Dedifferentiated amniotic fluid mesenchymal stem cell (primary cell): ENCODE results near the gene GNG12.

Experiments used
- DNase-seq: peaks from one replicate; pipeline ENCODE4 v3.0.0-alpha.2; 2016; ENCODE audit errors: extremely low spot score

GNG12 gene

GRCh38 chr1:67754526-67754920 is 78.7 kb downstream of the GNG12 start:
- no peak for DNase-seq

GRCh38 chr1:67753776-67754525 is 79.3 kb downstream of the GNG12 start:
- DNase-seq, result no peak

- DNase-seq, result no peak
These were observed 81.0 kb downstream of the GNG12 start for GRCh38 chr1:67752306-67752705.

- no peak for DNase-seq
These were observed 82.6 kb downstream of the GNG12 start for GRCh38 chr1:67750691-67751054.

- DNase-seq, result peak; percentile 80
These were observed 83.2 kb downstream of the GNG12 start for GRCh38 chr1:67749844-67750690.

GRCh38 chr1:67749263-67749843 is 83.9 kb downstream of the GNG12 start:
- DNase-seq, result no peak

GRCh38 chr1:67748630-67749029 is 84.6 kb downstream of the GNG12 start:
- DNase-seq, result peak; percentile 77

- no peak for DNase-seq
These were observed 85.4 kb downstream of the GNG12 start for GRCh38 chr1:67747671-67748546.

- DNase-seq, result no peak
These were observed 87.2 kb downstream of the GNG12 start for GRCh38 chr1:67745875-67746698.

- no peak for DNase-seq
These were observed 90.1 kb downstream of the GNG12 start for GRCh38 chr1:67743072-67743725.

GRCh38 chr1:67741736-67742135 is 91.5 kb downstream of the GNG12 start:
- DNase-seq, result no peak

GRCh38 chr1:67741121-67741520 is 92.1 kb downstream of the GNG12 start:
- no peak for DNase-seq

- no peak for DNase-seq
These were observed 92.7 kb downstream of the GNG12 start for GRCh38 chr1:67740543-67740942.

- no peak for DNase-seq
These were observed 93.9 kb downstream of the GNG12 start for GRCh38 chr1:67739361-67739760.

GRCh38 chr1:67738401-67738800 is 94.9 kb downstream of the GNG12 start:
- no peak for DNase-seq

- DNase-seq, result no peak
These were observed 95.4 kb downstream of the GNG12 start for GRCh38 chr1:67737875-67738274.

- DNase-seq, result no peak
These were observed 96.5 kb downstream of the GNG12 start for GRCh38 chr1:67736750-67737149.

GRCh38 chr1:67735806-67736627 is 97.2 kb downstream of the GNG12 start:
- peak; percentile 73 for DNase-seq

GRCh38 chr1:67735206-67735605 is 98.1 kb downstream of the GNG12 start:
- no peak for DNase-seq

GRCh38 chr1:67734323-67734690 is 99.0 kb downstream of the GNG12 start:
- no peak for DNase-seq
